ENCODE results near the gene MSRB3.

Gene MSRB3

DNA sequence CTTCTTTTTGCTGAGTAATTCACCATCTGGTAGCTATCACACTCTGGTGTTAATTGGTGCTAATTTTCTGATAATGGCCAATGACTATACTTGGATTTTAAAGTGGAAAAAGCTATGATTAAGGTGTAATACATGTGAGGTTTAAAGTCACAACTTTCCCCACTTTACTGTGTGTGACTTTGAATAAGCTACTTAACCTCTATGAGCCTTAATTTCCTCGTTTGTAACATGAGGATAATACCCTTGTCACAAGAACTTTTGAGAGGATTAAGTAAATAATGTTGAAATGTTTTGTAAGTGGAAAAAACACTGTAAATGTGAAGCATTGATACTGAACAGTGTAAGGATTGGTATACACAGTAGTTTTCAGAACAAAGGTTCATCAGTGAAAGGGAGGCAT, 65.3 kb downstream of the MSRB3 start:
- no peak for DNase-seq (ENCODE audit: low read depth)
- H3K4me3 ChIP-seq (ENCODE audit: low read depth, low read length): no peak overlapping the region
- TF ChIP-seq, protein P1, sequence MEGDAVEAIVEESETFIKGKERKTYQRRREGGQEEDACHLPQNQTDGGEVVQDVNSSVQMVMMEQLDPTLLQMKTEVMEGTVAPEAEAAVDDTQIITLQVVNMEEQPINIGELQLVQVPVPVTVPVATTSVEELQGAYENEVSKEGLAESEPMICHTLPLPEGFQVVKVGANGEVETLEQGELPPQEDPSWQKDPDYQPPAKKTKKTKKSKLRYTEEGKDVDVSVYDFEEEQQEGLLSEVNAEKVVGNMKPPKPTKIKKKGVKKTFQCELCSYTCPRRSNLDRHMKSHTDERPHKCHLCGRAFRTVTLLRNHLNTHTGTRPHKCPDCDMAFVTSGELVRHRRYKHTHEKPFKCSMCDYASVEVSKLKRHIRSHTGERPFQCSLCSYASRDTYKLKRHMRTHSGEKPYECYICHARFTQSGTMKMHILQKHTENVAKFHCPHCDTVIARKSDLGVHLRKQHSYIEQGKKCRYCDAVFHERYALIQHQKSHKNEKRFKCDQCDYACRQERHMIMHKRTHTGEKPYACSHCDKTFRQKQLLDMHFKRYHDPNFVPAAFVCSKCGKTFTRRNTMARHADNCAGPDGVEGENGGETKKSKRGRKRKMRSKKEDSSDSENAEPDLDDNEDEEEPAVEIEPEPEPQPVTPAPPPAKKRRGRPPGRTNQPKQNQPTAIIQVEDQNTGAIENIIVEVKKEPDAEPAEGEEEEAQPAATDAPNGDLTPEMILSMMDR (IDR thresholded peaks at IDR 0.05; ENCODE audit: control insufficient read depth, extremely low read depth, insufficient read depth): no peak

DNA sequence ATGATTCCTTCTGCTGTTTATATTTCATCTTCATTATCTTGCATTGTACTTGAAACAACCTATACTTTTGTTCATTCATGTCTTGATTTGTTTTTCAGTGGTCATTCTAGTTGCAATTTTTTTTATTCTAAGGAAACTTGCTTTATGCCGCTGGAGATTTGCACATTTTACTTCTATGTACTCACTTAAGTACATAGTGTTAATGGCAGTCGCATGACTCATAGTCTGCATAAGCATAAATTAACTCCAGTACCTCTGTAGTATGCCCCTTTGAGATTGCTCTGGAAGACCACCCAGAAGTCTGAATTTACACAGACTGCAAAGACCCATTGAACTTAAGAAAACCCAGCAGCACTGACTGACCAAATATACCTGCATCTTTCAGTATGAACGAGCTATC, 77.0 kb downstream of the MSRB3 start:
- H3K4me3 ChIP-seq (ENCODE audit: low read depth, low read length): no peak overlapping the region
- DNase-seq (ENCODE audit: low read depth): no peak
- TF ChIP-seq, protein P1 (IDR thresholded peaks at IDR 0.05; ENCODE audit: control insufficient read depth, extremely low read depth, insufficient read depth): no peak

DNA sequence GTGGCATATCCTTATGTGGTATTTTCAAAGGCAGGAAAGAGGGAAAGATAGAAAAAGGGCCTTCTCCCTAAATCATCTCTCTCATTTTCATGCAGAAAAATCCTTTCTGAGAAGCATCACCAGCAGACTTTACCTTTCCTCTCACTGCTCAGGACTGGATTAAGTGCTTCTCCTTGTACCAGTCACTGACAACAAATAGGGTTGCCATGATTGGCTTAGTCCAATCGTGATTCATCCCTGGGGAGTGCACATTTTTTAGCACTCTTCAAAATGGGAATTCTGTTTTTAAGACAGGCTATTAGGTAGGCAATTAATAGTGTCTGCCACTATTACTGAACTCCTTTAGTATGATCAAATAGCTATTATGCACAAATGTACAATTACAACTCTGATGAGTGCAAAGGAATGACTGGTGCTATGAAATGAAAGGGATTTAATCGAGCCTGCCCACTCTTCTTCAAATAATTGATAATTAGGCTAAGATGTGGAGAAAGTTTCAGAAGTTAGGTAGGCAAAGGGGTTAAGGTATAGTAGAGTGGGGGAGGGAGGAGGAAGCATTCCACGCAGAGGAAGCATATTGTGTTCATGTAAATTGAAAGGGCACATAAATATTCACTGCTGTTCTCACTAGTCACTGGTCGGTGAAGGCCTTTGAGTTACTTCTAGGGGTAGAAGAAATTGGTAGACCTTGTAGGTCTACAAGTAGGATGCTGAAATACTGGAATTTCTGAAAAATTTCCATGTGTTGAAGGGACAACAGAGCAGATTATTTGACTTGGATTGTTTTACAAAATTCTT, 84.0 kb downstream of the MSRB3 start:
- TF ChIP-seq, protein P1 (IDR thresholded peaks at IDR 0.05; ENCODE audit: control insufficient read depth, extremely low read depth, insufficient read depth): no peak
- DNase-seq (ENCODE audit: low read depth): no peak

DNA sequence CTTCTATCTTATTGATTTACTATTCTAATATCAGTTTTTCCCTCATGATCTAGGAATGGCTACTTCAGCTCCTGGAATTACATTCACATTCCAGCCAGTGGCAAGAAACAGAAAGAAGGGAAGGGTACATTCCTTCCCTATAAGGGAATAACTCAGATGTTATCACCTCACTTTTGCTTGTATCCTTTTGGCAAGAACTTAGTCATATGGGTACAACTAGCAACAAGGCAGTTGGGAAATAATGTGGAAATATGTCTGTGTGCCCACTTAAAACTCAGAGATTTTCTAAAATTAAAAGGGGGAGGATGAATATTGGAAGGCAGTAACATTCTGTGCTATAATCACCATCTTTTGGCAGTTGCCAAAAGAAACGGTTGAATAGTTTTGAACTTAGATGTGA, 85.6 kb downstream of the MSRB3 start:
- no peak overlapping the region for H3K4me3 ChIP-seq (ENCODE audit: low read depth, low read length)
- TF ChIP-seq, protein P1 (IDR thresholded peaks at IDR 0.05; ENCODE audit: control insufficient read depth, extremely low read depth, insufficient read depth): no peak
- no peak for DNase-seq (ENCODE audit: low read depth)

More for the DNA sequence above, 84.0 kb downstream of the MSRB3 start:
- H3K4me3 ChIP-seq (ENCODE audit: low read depth, low read length): no peak overlapping the region

DNA sequence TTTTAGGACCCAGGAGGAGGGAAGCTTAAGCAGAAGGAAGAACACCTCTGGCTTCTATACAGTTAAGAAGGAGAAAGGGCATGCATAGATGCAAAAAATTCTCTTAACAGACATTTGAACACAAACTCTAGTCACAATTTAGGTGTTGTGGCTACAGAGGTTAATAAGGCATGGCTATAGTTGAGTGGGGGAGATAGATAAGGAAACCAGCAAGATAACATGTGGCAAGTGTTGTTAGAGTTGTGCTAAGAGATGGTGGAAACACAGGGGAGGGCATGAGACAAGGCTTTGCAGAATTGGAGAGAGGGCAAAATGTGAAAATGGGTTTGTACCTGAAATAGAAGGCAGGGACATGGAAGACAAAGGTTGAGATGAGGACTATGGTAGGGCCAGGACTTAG, 88.9 kb downstream of the MSRB3 start:
- H3K4me3 ChIP-seq (ENCODE audit: low read depth, low read length): no peak overlapping the region
- DNase-seq (ENCODE audit: low read depth): no peak
- TF ChIP-seq, protein P1 (IDR thresholded peaks at IDR 0.05; ENCODE audit: control insufficient read depth, extremely low read depth, insufficient read depth): no peak

DNA sequence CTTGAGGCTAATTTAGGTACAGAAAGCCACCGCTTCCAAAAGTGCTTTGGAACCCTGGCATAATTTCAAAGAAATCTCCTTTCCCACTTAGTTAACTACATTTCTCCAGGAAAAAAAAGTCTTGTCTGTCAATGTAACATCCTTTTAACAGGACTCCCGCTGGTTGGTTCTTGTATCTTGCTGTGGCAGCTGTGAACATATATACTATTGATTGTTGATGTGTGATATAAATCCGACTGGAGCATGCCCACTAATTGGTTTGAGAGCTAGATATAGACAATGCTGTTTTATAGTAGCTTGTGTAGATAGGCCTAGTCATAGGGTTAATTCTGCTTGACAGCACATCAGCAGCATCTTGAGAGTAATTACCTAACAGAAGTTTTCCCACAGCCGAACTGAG, 89.6 kb downstream of the MSRB3 start:
- TF ChIP-seq, protein P1 (IDR thresholded peaks at IDR 0.05; ENCODE audit: control insufficient read depth, extremely low read depth, insufficient read depth): no peak
- H3K4me3 ChIP-seq (ENCODE audit: low read depth, low read length): no peak overlapping the region
- DNase-seq (ENCODE audit: low read depth): no peak

DNA sequence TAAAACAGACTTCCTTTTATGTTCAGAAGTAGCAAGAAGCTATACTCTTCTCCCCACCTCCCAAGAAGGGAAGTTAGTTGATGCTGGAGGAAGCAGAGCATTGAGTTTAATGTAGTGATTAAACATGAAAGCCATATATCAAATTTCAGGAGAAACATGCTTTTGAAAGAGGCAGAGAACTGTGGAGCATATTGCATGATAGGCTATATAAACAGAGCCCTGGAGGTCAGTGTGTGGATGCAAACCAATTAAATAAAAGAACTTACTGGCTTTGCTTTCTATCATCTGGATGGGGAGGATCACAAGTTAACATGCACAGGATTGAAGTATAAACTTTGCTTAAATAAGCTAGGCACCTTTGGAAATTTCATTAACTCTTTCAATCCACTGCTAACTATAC, 94.1 kb downstream of the MSRB3 start:
- TF ChIP-seq, protein P1 (IDR thresholded peaks at IDR 0.05; ENCODE audit: control insufficient read depth, extremely low read depth, insufficient read depth): no peak
- no peak for DNase-seq (ENCODE audit: low read depth)
- no peak overlapping the region for H3K4me3 ChIP-seq (ENCODE audit: low read depth, low read length)
